HG02970 (cell line): ENCODE data around the gene MAFF.
A peak's percentile ranks its signal among the peaks of the same experiment; 100 is the strongest.

Experiments used
- ATAC-seq: cut with Tn5 transposase; IDR thresholded peaks from one replicate; pipeline ENCODE4 v1.9.1; 2021; ENCODE audit warnings: mild to moderate bottlenecking, moderate library complexity, moderate number of reproducible peaks; ENCODE audit not compliant: unreplicated experiment, low FRiP score

MAFF gene

DNA sequence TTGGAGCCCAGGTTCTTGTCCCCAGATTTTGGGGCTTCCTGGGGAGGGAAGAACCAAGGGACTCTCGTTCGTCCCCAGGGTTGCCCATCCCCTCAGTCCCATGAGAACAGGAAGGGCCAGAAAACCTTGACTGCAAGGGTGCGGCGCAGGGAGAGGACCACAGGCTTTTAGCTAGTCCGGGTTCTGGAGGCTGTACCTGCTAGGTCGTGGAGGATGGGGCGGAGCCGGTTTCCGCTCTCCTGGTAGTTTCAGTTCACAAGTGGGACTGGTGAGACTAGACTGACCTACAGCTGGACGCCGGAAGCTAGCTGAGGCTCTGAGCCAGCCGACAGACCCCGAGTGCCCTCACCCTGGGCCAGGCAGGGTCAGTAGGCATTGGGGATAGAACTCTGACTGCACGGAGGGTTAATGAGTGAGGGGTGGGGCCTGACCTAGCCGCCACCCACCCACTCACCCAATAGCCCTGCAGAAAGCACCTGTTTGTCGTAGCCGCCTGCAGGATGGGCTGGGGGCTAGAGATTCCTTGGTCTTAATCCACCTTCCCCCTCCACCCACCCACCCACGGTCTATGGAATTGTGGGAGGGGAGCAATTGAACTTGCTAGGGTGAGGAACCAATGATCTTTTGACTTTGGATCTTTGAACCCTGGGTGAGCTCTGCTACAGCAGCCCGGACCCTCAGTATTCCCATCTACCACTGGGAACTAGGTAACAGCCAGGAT lies 1.5 kb downstream of the MAFF start:
- ATAC-seq: peak; percentile 15

DNA sequence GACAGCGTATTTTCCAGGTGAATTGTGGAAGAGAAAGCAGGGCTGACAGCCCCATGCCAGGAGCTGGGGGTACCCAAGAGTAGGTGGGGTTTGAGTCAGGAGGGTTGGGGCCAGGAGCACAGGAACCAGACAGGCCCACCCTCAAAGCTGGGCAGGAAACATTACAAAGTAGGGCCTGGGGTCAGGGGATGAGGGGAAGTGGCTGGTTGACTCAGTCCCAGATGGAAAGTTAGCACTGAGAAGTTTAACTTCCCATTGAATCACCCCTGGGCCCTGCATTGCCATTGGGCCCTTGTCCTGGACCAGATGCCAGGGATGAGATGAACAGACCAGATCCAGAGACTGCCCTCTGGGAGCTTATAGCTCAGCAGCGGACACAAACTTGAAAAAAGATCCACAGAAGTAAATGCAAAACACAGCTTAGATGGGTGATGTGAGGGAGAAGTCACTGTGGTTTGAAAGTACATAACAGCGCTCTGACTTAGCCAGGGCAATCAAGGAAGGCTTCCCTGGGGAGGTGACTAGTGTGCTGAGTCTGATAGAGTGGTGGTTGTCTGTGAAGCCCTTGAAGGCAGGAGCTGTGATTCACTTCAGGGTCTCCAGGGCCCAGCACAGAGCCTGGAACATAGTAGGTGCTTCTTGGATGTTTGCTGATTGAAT lies 2.2 kb downstream of the MAFF start:
- no peak for ATAC-seq

DNA sequence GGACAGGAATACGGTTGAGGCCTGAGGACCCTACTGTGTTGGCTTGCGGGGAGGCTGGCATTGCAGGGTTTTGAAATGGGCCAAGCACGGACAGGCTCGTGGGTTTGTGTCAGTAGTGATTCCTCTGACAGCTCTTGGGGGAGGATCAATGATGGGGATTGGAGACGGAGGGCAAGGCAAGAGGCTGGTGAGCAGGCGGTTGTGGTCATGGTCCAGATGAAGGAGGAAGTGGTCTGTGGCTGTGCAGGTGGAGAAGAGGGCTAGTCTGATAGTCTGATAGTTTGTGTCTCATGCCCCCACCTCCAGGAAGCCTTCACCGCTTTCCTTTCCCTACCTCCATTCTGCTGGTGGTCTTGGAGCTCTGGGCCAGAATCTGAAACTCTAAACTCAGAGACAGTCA lies 3.0 kb downstream of the MAFF start:
- ATAC-seq: no peak

DNA sequence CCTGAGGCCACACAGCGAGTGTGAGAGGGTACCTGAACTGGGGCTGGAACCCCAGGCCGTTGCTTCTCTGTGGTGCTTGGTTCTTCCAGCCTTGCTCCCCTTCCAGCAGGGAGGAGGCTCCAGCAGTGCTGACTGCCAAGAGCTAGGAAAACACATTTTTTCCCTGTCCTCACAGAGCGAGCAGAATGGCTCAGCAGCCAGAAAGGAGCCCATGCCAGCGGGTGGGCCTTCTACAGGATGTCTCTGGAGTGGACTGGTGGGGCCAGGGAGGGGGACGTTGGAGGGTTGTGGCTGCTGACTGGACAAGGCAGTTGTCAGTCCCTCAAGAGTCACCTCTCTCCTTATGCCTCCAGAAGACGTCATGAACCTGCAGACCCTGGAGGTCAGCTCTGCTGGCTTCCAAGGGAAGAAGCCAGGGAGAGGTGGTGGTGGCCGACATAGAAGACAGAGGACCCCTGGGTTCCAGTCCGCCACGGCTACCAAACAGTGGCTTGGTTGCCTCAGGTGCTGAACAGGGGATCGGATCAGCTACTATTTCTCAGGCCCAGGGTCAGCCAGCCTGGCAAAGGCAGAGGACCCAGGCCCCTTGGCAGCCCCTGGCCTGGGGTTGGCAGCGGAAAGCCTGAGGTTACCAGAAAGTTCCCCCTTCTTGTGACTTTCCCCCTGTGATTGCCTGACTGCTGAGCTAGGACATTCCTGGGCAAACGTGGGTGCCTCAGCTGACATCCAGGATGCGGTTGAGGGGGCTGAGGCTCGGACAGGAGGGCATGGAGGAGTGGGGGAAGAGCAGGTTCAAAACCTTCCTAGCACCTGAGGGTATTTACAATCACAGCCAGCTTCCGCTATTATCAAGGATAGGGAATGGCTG lies 3.7 kb downstream of the MAFF start:
- ATAC-seq: no peak

DNA sequence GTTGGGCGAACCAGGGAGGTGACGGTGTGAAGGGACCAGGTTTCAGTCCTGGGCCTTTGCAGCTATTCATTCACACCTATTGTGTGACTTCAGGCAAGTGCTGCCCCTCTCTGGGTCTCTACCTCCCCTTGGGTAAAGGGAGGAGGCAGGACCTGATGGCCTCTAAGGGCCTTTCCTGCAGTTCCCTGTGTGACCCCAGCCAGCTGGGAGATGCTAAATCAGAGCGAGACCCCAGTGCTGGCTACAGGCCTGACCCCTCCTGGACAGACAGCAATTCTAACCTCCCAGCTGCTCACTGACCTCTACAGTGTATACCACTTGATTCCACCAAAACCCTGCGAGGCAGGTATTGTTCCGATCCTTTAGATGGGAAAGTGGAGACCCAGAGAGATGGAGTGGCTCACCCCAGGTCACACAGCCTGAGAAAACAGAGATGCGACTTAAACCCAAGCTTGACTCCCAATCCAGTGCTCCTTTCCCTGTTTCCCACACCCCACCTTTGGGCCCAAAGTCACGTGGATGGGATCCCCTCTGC lies 6.2 kb downstream of the MAFF start:
- no peak for ATAC-seq

DNA sequence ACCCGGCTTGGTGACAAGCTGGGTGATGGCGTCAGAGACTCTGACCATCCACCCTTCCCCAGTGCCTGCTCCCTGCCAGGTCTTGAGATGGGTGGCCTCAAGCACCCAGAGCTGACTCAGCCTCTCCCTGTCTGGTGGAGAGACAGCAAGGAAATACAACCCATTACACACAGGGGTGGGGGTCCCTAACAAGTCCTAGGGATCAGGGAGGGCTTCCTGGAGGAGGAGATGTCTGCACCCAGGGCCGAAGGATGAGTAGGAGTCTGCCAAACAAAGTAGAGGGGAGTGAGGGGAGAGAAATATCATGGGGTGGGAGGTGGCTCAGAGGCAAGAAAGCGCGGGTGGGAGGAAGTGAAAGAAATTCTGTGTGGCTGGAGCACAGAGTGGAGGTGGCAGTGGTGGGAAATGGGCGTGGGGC lies 6.8 kb downstream of the MAFF start:
- no peak for ATAC-seq

DNA sequence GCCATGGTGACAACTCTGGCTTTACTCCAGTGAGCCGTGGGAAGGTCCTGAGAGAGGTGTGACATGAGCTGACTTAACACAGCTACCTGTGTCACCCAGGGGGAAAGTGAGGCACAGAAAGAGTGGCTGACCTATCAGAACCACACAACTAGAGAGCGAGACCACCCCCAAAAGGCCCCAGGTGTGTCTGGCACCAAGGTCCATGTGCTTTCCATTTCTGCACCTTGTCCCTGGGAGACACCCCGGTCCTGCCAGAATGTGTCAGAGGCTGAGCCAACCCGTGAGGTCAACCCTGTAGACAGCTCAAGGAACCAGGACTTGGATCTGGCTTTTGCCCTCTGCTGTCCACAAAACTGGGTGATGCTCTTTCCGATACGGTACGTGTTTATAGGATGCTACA lies 9.8 kb downstream of the MAFF start:
- no peak for ATAC-seq

DNA sequence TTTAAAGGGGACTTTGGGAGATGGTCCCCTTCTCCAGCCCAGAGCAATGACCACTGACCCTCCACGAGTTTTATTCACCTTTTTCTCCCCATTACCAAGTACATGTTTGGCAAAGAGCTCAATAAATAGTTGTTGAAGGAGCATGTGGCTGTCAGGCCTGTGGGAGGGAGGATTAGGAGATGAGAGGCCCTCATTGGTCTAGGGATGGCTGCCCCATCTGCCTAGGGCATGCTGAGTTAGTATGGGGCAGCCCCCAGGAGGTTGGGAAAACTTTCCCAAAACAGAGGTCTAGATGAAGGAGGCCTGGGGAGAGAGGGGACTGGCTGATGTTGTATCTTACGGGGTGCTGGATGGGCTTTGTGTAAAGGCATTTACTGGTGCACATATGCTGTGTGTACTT lies 10.6 kb downstream of the MAFF start:
- ATAC-seq: no peak

DNA sequence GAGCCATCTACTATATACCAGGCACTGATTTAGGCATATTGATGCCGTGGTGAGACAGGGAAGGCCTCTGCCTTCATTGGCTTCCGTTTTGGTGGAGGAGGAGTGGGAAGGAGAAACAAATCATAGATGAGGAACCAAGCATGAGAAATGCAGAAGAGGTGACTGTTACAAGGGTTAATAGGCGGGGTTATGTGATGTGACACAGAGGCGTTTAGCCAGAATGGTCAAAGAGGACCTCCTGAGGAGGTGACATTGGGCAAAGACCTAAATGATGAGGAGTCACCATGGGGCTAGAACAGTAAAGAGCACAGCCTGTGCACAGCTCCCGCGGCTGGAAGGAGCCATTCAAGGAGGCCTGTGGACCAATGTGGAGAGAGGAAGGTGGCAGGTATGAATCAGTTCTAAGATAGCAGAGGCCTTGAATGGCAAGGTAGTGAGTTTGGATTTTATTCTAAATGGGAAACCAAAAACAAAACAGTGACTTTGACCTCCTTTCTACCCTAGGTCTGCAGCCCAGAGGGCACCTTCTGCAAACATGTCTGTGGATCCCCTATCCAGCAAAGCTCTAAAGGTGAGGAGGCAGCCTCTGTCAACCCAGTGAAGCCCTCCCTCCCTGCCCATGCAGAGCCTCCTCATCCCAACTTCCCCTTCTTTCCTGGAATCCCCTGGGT lies 11.7 kb downstream of the MAFF start:
- no peak for ATAC-seq

DNA sequence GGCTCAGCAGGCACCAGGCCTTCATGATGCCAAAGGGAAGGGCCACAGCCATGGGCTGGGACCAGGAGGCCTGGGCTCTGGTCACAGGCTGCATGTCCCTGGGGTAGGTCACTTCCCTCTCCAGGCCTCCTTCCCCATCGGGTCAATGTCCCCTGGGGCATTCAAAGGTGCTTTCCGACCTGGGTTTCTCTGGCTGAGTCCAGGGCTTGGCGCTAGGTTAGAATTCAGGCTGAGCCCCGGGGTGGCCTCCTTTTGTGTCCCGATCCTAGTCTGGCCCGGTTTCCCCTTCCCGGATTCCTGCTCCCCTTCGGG lies 12.2 kb downstream of the MAFF start:
- ATAC-seq: no peak

DNA sequence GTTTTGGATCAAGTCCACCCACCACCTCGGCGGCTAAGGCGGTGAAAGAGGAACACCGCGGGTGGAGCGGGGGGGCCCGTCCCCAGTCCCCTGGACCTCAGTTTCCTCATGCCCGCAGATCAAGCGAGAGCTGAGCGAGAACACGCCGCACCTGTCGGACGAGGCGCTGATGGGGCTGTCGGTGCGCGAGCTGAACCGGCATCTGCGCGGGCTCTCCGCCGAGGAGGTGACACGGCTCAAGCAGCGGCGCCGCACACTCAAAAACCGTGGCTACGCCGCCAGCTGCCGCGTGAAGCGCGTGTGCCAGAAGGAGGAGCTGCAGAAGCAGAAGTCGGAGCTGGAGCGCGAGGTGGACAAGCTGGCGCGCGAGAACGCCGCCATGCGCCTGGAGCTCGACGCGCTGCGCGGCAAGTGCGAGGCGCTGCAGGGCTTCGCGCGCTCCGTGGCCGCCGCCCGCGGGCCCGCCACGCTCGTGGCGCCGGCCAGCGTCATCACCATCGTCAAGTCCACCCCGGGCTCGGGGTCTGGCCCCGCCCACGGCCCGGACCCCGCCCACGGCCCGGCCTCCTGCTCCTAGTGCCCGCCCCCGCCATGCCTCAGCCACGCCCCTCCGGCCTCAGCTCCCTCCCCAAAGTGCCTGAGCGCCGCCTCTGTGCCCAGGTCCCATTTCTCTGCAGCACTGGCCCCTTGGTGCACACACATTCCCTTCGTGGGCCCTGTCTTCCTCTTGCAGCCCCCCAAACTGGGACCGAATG lies 12.7 kb downstream of the MAFF start:
- no peak for ATAC-seq

DNA sequence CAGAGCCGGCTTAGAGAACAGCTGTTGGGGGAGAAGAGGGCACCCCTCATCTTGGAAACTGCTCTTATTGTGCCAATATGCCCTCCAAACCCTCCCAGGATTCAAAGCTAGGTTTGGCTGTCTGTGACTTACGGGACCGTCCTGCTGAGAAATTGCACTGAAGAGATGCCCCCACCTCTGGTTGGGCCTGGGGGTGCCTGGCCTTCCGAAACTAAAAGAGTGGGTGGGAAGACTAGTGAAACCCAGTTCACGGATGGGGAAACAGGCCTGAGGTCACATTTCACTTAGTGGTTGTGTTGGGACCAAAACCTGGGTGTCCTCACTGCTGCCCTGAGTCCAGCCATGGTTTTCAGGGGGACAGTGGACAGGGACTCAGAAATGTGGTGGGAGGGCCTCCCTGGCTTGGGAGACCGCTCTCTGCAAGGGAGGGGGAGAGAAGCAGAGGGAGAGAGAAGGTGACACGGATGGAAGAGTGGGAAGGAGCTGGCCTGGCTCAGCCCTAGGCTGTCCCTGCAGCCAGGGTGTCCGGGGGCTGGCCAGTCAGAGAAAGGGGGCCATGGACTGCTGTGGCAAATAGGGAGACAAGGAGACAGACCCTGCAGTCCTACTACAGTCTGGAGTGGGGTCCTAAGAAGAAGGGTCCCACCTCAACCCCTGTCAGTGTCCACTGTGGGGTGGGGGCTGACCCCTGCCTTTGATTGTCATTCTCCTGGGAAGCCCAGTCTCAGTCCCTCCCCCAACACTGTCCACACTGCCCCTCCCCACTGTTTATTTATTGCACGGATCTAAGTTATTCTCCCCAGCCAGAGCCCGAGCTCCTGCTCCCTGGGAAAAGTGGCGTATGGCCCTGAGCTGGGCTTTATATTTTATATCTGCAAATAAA lies 13.6 kb downstream of the MAFF start:
- ATAC-seq: no peak

DNA sequence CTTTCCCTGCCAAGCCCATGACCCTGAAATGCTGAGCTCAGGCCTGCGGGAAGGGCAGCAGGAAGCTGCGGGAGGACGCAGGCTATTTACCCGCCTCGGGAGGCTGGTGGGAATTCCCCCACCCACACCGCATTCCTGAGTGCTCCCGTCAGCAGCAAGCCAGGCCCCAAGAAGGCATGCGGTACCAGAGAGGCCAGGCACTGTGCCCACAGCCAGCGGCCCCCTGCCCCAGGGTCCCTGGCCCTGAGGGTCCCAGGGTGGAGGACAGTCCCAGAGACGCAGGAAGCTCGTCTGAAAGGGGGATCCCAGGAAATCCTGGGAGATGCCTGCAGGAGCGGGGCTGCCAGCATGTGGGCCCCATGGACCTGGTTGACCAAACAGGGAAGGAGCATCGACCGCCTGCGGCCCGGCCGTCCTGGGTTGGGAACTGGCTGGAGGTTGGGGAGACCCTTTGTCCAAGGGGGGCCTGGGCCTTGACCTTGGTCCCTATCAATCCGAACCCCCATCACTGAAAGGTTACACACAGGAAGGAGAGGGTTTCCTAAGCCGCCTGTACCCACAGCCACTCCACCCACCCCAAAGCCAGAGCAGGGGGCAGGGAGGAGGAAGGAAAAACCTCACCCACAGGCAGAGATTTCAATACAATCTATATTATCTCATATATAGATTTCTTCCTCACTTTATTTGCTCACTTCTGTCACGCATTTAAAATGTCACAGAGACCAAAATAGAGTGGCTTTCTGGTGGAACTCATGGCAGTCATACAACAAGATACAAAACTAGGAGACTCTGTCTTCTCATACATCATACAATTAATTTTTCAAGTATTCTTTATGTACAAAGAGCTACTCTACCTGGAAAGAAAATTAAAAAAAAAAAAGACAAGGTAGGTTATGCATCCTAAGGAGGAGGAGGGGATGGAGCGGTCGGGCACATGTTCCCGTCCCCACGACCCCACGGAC lies 17.1 kb downstream of the MAFF start:
- no peak for ATAC-seq

DNA sequence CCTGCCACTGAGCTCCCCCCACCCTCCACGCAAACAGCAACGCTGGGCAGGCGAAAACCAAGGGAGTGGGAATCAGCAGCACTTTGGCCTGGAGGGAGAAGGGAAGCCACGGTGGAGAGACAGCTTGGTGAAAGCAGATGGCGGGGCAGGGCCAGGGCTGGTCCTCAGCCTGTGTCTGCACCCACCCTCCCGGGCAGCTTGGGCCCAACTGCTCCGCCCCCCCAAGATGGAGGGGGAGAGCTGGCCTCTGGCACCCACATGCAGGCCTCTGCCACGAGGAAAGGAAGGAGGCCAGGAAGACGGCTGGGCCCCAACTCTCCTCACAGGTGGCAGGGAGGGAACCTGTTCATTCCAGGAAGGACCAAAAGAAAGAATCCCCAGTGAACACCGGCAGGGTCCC lies 17.8 kb downstream of the MAFF start:
- no peak for ATAC-seq

DNA sequence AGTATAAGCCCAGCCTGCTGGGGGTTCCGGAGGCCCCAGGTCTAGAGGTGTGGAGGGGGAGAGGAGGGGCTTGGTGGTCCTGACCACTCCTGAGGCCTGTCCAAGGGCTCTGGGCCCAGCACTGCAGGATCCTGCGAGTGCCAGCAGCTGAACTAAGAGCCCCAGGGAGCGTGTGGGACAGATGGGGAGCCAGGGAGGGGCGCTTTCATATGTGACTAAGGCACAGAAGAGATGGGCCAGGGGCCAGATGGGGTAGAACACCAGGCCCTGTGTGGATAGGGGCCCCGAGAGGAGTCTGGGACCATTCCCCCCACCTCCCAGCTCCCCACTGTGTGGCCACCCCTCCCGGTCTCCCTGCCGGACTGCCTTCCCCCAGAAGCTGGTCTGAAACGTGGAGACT lies 18.4 kb downstream of the MAFF start:
- ATAC-seq: no peak

DNA sequence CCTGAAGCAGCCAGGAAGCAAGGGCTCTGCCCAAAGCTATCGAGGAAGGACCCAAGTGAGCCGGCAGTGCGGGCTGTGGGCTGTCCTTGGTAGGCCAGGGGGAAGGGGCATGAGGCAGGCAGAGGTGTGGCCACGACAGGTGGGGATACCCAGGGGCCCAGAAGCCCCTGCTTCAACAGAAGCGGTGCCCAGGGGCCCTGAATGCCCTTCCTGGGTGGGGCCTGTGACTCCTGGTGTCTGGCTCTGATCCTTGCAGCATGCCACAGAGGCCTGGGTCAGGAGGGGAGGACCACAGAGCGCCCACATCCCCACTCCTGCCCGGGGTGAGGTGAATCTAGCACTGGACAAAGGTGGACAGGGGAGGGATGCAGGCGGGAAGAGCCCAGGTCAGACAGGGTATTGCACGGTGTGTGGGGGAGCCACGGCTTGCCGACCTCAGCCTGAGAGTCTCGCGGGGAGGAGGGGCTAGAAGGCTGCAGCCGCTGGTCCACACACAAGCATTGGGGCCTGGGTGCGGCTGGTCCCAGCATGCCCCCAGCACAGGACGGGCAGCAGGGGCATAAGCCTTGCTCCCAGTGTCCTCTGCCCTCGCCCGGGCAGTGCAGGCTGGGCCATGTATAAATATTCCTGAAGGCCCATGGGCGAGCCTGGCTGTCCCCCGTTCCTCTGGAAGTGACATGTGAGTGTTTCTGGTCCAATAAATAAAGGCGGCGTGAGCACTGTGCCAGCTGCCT lies 19.0 kb downstream of the MAFF start:
- ATAC-seq: no peak

DNA sequence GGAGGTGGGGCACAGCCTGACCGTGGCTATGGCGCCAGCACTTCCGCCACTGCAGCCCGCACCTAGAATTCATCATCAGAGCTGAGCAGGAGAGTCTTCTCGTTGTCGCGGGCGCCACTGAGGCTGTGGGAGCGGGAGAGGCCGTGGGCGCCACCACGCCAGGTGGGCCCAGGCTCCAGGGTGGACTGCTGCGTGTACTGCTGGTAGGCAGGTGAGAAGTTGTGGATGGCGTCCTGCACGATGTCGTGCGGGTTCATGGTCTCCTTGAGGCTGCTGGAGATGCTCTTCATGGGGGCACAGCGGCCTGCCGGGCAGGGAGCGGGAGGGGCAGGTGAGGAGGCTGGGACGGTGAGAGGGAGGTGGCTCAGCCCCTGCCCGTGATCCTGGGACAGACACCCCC lies 19.6 kb downstream of the MAFF start:
- ATAC-seq: no peak
